ENCODE results near the gene ZNF160. TPM values are rescaled to one million over a fixed set of nuclear protein-coding genes. Genes with fewer than 3 reads are reported as not detected.

Gene ZNF160
- total and polyA plus RNA-seq, 2 of the 4 experiments (the other 2 are of a cell fraction), result 22.6 to 26.9 TPM

GRCh38 chr19:53034054-53034453 is 69.2 kb downstream of the ZNF160 start:
- H3K18ac ChIP-seq (ENCODE audit: low read depth, low read length), result no peak overlapping the region
- DNase-seq, result no peak
- no peak for ATAC-seq (ENCODE audit: low read depth)
- H4K5ac ChIP-seq (ENCODE audit: low read depth, low read length), result no peak overlapping the region
- BruUV-seq (replicated peaks), result no TSS peak
- H2BK20ac ChIP-seq (ENCODE audit: low read depth, low read length), result no peak overlapping the region
- TF ChIP-seq RFX5 (IDR thresholded peaks at IDR 0.05; ENCODE audit: low read depth, low read length) (no peak), RAD21 (IDR thresholded peaks at IDR 0.05; ENCODE audit: low read length) (no peak), CHD1 (IDR thresholded peaks at IDR 0.05; ENCODE audit: low read depth, low read length) (no peak), MXI1 (IDR thresholded peaks at IDR 0.05; ENCODE audit: borderline replicate concordance, low read depth, low read length) (no peak), RCOR1 (IDR thresholded peaks at IDR 0.05; ENCODE audit: insufficient replicate concordance, low read length) (no peak), BHLHE40 (IDR thresholded peaks at IDR 0.05; ENCODE audit: low read depth, low read length) (no peak), MAFK (IDR thresholded peaks at IDR 0.05; ENCODE audit: low read depth, low read length) (no peak), CTCF (conservative IDR thresholded peaks at IDR 0.05; ENCODE audit: low read depth, low read length) (no peak), USF2 (IDR thresholded peaks at IDR 0.05; ENCODE audit: low read depth, low read length) (no peak), SMC3 (IDR thresholded peaks at IDR 0.05; ENCODE audit: low read depth, low read length) (no peak), POLR2A (IDR thresholded peaks at IDR 0.05; ENCODE audit: low read depth, low read length) (no peak)
- no peak overlapping the region for H3K14ac ChIP-seq (replicated peaks; ENCODE audit: low read depth, low read length)
- dilution Hi-C loops (cut with HindIII; ENCODE audit: low sequenced_read_pairs, unreplicated experiment), result no loop called here
- no peak overlapping the region for H3K9ac ChIP-seq (ENCODE audit: low read depth, low read length)
- no peak overlapping the region for H3K4me3 ChIP-seq (ENCODE audit: insufficient read depth, low read depth, low read length)
- H3K27me3 ChIP-seq (ENCODE audit: control insufficient read depth, insufficient read depth, low read length), result no peaks in the 10 kb centered on the region
- H3K23ac ChIP-seq (ENCODE audit: low read depth, low read length), result no peak overlapping the region
- no peak overlapping the region for H2AK5ac ChIP-seq (ENCODE audit: low read depth, low read length)
- ChIA-PET POLR2A (ENCODE audit: unreplicated experiment) (no interaction called here), CTCF (no interaction called here)
- no peak overlapping the region for H3K4me2 ChIP-seq (ENCODE audit: low read depth, low read length)
- H3K9me1 ChIP-seq (ENCODE audit: insufficient read depth, low read length), result no peaks in the 10 kb centered on the region
- no peaks in the 10 kb centered on the region for H3K4me1 ChIP-seq (ENCODE audit: control insufficient read depth, insufficient read depth, low read length)
- H3K36me3 ChIP-seq (ENCODE audit: control insufficient read depth, insufficient read depth, low read length), result no peaks in the 10 kb centered on the region
- no peak overlapping the region for H2AFZ ChIP-seq (replicated peaks; ENCODE audit: low read length, poor library complexity)
- intact Hi-C loops (cut with micrococcal nuclease), result no loop called here
- H3K56ac ChIP-seq (ENCODE audit: extremely low read depth, insufficient read depth, low read length), result no peak overlapping the region
- no peak overlapping the region for H2BK15ac ChIP-seq (ENCODE audit: low read depth, low read length)
- H3K27ac ChIP-seq (ENCODE audit: insufficient read depth, low read length), result no peak overlapping the region
- peaks cover 11% of the 10 kb centered on the region; the same call in 1 of the 2 replicates for H3K9me3 ChIP-seq (ENCODE audit: control insufficient read depth, insufficient read depth, low read length)
- no peak overlapping the region for H2AK9ac ChIP-seq (replicated peaks; ENCODE audit: low read depth, low read length, poor library complexity)
- H2BK120ac ChIP-seq (ENCODE audit: low read depth, low read length), result no peak overlapping the region
- H4K8ac ChIP-seq (ENCODE audit: low read depth in 2 of 2, low read length in 2 of 2), result no peak overlapping the region
- H2BK5ac ChIP-seq (ENCODE audit: low read depth, low read length, poor library complexity, severe bottlenecking), result no peak overlapping the region
- no peak overlapping the region for H3K4ac ChIP-seq (ENCODE audit: low read depth, low read length)
- no peaks in the 10 kb centered on the region for H3K79me1 ChIP-seq (ENCODE audit: low read depth in 1 of 2, low read length in 2 of 2)
- in situ Hi-C loops (cut with MboI; ENCODE audit: low sequenced_read_pairs), result no loop called here
- H4K20me1 ChIP-seq (ENCODE audit: insufficient read depth, low read length), result no peaks in the 10 kb centered on the region
- no peak overlapping the region for H4K91ac ChIP-seq (ENCODE audit: insufficient read depth, low read depth, low read length)
- WGBS, 2 experiments (ENCODE audit: extremely low coverage in 2 of 2, insufficient read length in 1 of 2), result no CpG with 5 or more reads among the region's 2 CpGs
